Heart right ventricle (tissue), 16 donors: ENCODE measurements around the gene SATB2. TPM values are rescaled to one million over a fixed set of nuclear protein-coding genes. Genes with fewer than 3 reads are reported as not detected.

ENCODE experiments used
- ATAC-seq, 8 donors: fragments of 200-7000 bp; cut with Tn5 transposase; one replicate each; pipeline ENCODE4 v1.9.1; 2020; ENCODE audit warnings: mild to moderate bottlenecking in 8 of 8, moderate library complexity in 8 of 8, moderate number of reproducible peaks in 1 of 8
- DNase-seq, 2 donors: peaks; one replicate each; pipeline ENCODE4 v3.0.0-alpha.2; 2020
- H3K27ac ChIP-seq, 10 donors: fragments of 200-600 bp; sonication (generic) in 2 of 10; one replicate each; pipeline versions ENCODE4 v1.5.0 to v1.8.0; 2020 to 2022; ENCODE audit warnings: mild to moderate bottlenecking in 3 of 10
- H3K27me3 ChIP-seq, 7 donors: fragments of 200-600 bp; one replicate each; pipeline ENCODE4 v1.8.0; 2021 to 2022; ENCODE audit warnings: mild to moderate bottlenecking in 2 of 7
- H3K36me3 ChIP-seq, 9 donors: fragments of 200-600 bp; sonication (generic) in 1 of 9; one replicate each; pipeline versions ENCODE4 v1.5.0 to v1.8.0; 2020 to 2022; ENCODE audit warnings: mild to moderate bottlenecking in 2 of 9
- H3K4me1 ChIP-seq, 9 donors: fragments of 200-600 bp; sonication (generic) in 1 of 9; one replicate each; pipeline versions ENCODE4 v1.5.0 to v1.8.0; 2020 to 2022; ENCODE audit warnings: mild to moderate bottlenecking in 4 of 9
- H3K4me3 ChIP-seq, 10 donors: fragments of 200-600 bp; sonication (generic) in 2 of 10; one replicate each; pipeline versions ENCODE4 v1.5.0 to v1.8.0; 2020 to 2022; ENCODE audit warnings: mild to moderate bottlenecking in 7 of 10, moderate library complexity in 2 of 10
- H3K9me3 ChIP-seq, 11 donors: fragments of 200-600 bp in 10 of 11; sonication (generic) in 2 of 11; one replicate each; pipeline versions ENCODE4 v1.5.0 to v1.8.0; 2013 to 2022; ENCODE audit warnings: mild to moderate bottlenecking in 2 of 11, control low read depth in 1 of 11, moderate library complexity in 1 of 11
- WGBS, 2 donors: extraction: QIAGEN DNeasy Blood & Tissue Kit; methylation state at CpG; one replicate each; pipeline ENCODE4 v1.1.7; 2013; ENCODE audit warnings: inconsistent platforms in 1 of 2; 5-methylcytosine and 5-hydroxymethylcytosine counted together
- intact Hi-C, 10 donors: fragments of 100-400 bp; cut with DNase I; formaldehyde crosslinking; loops; one replicate each; pipeline versions ENCODE4 v1.11.1 to v1.14.2; 2022
- polyA plus RNA-seq, 2 donors: library from polyadenylated mRNA; stranded (reverse); fragments of 200-250 nt; gene quantifications; one replicate each; pipeline ENCODE4 v1.2.3, GENCODE V29; 2013
- total RNA-seq, 10 donors: library from RNA; stranded (reverse); fragmentation: NEBNext Ultra II Directional in 3 of 10; extraction: Animal tissue kit (Norgen Biotek cat#: 25700) in 3 of 10; gene quantifications; one replicate each; pipeline versions ENCODE4 v1.2.1 to v1.2.4, GENCODE V29; 2021 to 2023
- TF ChIP-seq, protein P1 (sequence below), 9 donors: fragments of 200-600 bp; sonication (generic) in 2 of 9; IDR thresholded peaks; one replicate each; pipeline versions ENCODE4 v1.5.0 to v1.8.0; 2021 to 2022; ENCODE audit warnings: antibody characterized with exemption in 9 of 9, mild to moderate bottlenecking in 5 of 9, moderate library complexity in 1 of 9
- donor health status: Arrhythmogenic right ventricular cardiomyopathy.
- donor health status: ischemic (EF 13 %, LVEDD 7.1; RV severe dilation, severe dysfunction).
- donor health status: healthy with polysubstance abuse.
- donor health status: DM: no; HTN: yes; CAD: no.
- donor health status: DM: no; HTN: no; CAD: no.
- donor health status: ischemic (EF 25% LVEDD 6.9; RV normal size, moderate dysfunction).
- donor health status: ischemic (EF 25% LVEDD 5.7; RV mildly dilated, moderate dysfunction).
- donor health status: healthy.
- donor health status: DM: yes; HTN: yes; CAD: no.
- donor health status: Ischemic cardiomyopathy.
- donor health status: ischemic (EF 35%, LVEDD 5.7; RV mildly dilated, moderate dysfunction).
- donor health status: nonischemic (EF 11% LVEDD 7.7; RV severe dilation, severe dysfunction).
- donor health status: DM: yes; HTN: yes; CAD: no.
- donor health status: PGD.
- donor health status: ischemic (EF 29% LVEDD 5.4; RV normal size, mild dysfunction).
- donor health status: nonischemic (EF 23%, LVEDD 6.1; RV moderate dilation, normal function).

SATB2 gene
- total and polyA plus RNA-seq, 12 donors, result 0.29 to 2.3 (median 0.70) TPM

DNA sequence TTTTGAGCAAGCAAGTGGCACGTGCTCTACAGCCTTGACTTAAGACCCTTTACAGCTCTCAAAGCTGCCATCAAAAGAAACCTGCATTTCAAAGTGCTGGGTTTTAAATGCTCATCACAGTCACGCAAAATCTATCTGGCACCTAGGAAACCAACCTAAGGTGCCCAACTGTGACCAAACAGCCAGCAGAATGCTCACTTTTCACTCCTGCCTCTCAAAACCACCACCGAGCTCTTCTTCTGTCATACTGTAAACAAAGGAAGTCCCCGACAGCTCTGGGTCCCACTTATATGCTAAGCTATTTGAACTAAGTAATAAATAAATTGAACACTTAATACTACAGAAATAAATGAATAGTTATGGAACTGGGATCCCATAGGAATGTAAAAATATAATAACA lies 33.6 kb downstream of the SATB2 start:
- WGBS, 2 donors, result 49 to 58% methylated on average over 4 of the region's 4 CpGs
- ATAC-seq, result no peak
- H3K4me1 ChIP-seq, result no peaks in the 10 kb centered on the region

GRCh38 chr2:199419428-199419827 lies 38.3 kb downstream of the SATB2 start:
- ATAC-seq (no peak), DNase-seq (no peak)
- Histone ChIP-seq H3K27ac (no peak overlapping the region), H3K4me3 (no peak overlapping the region), H3K4me1 (no peaks in the 10 kb centered on the region), H3K36me3 (no peaks in the 10 kb centered on the region), H3K27me3 (no peaks in the 10 kb centered on the region), H3K9me3 (no peaks in the 10 kb centered on the region)
- TF ChIP-seq, protein P1, sequence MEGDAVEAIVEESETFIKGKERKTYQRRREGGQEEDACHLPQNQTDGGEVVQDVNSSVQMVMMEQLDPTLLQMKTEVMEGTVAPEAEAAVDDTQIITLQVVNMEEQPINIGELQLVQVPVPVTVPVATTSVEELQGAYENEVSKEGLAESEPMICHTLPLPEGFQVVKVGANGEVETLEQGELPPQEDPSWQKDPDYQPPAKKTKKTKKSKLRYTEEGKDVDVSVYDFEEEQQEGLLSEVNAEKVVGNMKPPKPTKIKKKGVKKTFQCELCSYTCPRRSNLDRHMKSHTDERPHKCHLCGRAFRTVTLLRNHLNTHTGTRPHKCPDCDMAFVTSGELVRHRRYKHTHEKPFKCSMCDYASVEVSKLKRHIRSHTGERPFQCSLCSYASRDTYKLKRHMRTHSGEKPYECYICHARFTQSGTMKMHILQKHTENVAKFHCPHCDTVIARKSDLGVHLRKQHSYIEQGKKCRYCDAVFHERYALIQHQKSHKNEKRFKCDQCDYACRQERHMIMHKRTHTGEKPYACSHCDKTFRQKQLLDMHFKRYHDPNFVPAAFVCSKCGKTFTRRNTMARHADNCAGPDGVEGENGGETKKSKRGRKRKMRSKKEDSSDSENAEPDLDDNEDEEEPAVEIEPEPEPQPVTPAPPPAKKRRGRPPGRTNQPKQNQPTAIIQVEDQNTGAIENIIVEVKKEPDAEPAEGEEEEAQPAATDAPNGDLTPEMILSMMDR (IDR thresholded peaks at IDR 0.05), result no peak
- 85 to 91% methylated on average over 5 of the region's 5 CpGs for WGBS, 2 donors
- intact Hi-C loops, result no loop called here

More for the DNA sequence above, 33.6 kb downstream of the SATB2 start:
- no peaks in the 10 kb centered on the region for H3K36me3 ChIP-seq
- TF ChIP-seq, protein P1 (IDR thresholded peaks at IDR 0.05), result no peak
- no peak overlapping the region for H3K27ac ChIP-seq
- H3K27me3 ChIP-seq, result no peaks in the 10 kb centered on the region
- no peak for DNase-seq
- H3K9me3 ChIP-seq, result no peaks in the 10 kb centered on the region
- no peak overlapping the region for H3K4me3 ChIP-seq
- intact Hi-C loops, result no loop called here

DNA sequence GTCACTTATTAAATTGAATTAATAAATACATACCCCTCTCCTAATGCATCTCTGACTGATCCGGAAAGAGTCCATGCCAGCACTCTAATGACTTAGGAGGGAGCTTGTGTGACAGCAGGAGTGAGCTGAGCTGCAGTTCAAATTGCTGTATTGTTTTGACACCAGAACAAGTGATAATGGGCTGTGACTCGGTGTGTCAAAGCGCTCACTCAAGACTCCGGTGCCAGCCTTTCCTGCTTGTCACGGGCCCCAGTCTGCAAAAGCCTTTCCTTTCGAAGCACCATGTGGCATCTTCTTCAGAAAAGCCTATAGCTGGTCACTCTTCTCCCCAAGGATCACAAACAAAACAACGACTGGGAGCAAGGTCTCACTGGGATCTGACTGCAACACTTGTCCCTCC lies 43.3 kb downstream of the SATB2 start:
- ATAC-seq (no peak), DNase-seq (no peak)
- Histone ChIP-seq H3K27me3 (no peaks in the 10 kb centered on the region), H3K4me3 (no peak overlapping the region), H3K27ac (no peak overlapping the region), H3K9me3 (no peaks in the 10 kb centered on the region), H3K4me1 (no peaks in the 10 kb centered on the region), H3K36me3 (no peaks in the 10 kb centered on the region)
- 55 to 60% methylated on average over 7 of the region's 7 CpGs for WGBS, 2 donors
- TF ChIP-seq, protein P1 (IDR thresholded peaks at IDR 0.05), result no peak
- intact Hi-C loops, result no loop called here

DNA sequence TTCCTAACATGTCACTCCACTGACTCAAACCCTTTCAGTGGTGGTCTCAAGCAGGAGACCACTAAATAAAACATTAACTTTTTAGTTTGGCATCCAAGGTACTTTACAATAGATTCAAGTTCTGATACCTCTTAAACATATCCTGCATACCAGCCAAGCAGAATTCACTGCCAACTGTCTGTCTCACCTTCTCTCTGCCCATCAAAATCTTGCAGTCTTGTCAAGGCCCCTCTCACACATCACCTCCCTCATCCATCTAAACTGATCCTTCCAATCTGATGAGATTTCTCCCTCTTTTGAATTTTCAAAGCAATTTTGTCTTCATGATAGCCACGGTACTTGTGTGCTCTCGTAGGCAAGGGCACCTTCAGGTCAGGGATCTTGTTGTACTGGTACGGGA lies 43.7 kb downstream of the SATB2 start:
- Histone ChIP-seq H3K27ac (no peak overlapping the region), H3K27me3 (no peaks in the 10 kb centered on the region), H3K36me3 (no peaks in the 10 kb centered on the region), H3K4me1 (no peaks in the 10 kb centered on the region), H3K4me3 (no peak overlapping the region), H3K9me3 (no peaks in the 10 kb centered on the region)
- no peak for DNase-seq
- no peak for ATAC-seq
- TF ChIP-seq, protein P1 (IDR thresholded peaks at IDR 0.05), result no peak
- WGBS, 2 donors, result 90 to 91% methylated on average over 3 of the region's 3 CpGs
- intact Hi-C loops, result no loop called here
